ENCODE data around the gene MCF2L2.

The MCF2L2 gene

DNA sequence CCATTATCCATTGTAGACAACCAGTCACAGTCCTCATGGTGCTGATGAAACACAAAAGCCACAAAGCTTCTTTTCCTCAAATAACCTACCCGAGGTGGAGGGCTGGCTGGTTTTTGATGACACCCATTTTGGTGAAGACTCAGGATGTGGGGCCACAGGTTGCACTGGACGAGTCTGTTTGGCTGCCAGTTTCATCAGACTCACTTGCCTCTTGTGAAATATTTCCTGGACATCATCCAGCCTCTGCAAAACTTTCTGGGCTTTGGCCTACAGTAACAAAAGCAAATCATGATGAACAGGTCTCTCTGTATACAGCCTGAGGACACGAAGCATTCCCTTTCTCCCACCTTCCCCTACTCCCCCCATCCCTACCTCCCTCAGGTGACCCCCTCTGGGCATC lies 133.2 kb downstream of the MCF2L2 start:
- DNase-seq (ENCODE audit: low spot score): peak; percentile 59
- POLR2A ChIA-PET (ENCODE audit: low non-redundant PET): interaction anchor here (0.6 to 0.8 kb wide), 2 partner anchors 30 to 76 kb away, joined by 3 to 6 read pairs; no protein-coding TSS in a partner anchor
- H3K27ac ChIP-seq: peak overlapping the region; percentile 88
- CTCF ChIA-PET: no interaction called here
- no peak for TF ChIP-seq CTCF (conservative IDR thresholded peaks at IDR 0.05; ENCODE audit: low read depth)

- H3K27ac ChIP-seq: peak overlapping the region; percentile 88
These were observed 134.5 kb downstream of the MCF2L2 start for GRCh38 chr3:183293966-183294365.

DNA sequence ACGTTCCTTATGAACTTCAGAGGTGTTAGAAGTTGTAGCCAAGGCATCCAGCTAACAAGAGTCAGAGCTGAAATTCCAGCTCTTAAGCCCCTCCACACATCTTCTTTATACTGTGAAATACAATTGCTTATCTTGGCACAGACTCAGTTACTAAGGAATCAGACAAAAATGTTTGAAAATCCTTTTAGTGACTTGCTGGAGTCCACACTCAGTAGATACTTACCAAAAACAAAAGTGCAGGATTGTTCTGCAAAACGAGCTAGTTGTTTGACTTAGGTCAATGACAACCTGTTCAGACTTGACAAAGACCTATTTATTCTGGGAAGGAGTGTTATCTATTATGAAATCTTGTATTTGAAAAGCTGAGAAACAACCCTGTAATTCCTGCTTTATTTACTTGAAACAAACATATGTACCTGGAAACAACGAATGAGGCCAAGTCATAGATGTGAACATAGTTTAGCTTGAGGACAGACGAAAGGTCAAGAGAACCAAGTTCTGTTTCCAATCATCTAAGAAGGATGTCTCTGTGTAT lies 136.9 kb downstream of the MCF2L2 start:
- DNase-seq (ENCODE audit: low spot score): peak; percentile 70
- POLR2A ChIA-PET (ENCODE audit: low non-redundant PET): no interaction called here
- CTCF ChIA-PET: interaction anchor here (0.6 to 1.4 kb wide), 2 partner anchors 21 to 106 kb away, joined by 3 to 4 read pairs; no protein-coding TSS in a partner anchor

More at GRCh38 chr3:183293966-183294365, 134.5 kb downstream of the MCF2L2 start:
- POLR2A ChIA-PET (ENCODE audit: low non-redundant PET): no interaction called here
- DNase-seq (ENCODE audit: low spot score): no peak
- no peak for TF ChIP-seq CTCF (conservative IDR thresholded peaks at IDR 0.05; ENCODE audit: low read depth)
- CTCF ChIA-PET: no interaction called here

DNA sequence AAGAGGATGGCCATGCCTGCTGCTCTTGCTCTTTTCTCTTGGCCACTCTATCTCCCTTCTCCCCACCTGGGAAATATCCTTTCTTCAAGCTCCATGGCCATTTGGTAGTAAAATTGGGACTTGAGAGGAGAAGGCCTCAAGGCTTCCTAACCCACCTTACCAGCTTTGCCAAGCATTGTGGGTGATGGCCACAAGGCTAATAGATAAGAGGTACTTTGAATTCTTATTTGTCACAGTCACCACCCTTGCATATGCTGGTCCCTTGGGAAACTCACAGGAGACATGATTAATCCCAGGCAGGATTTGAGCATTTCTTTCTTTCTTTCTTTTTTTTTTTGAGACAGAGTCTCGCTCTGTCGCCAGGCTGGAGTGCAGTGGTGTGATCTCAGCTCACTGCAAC lies 138.2 kb downstream of the MCF2L2 start:
- peak overlapping the region; percentile 65 for H3K27ac ChIP-seq
- CTCF ChIA-PET: no interaction called here
- POLR2A ChIA-PET (ENCODE audit: low non-redundant PET): no interaction called here
- no peak for TF ChIP-seq CTCF (conservative IDR thresholded peaks at IDR 0.05; ENCODE audit: low read depth)
- DNase-seq (ENCODE audit: low spot score): no peak

More for the DNA sequence above, 136.9 kb downstream of the MCF2L2 start:
- no peak overlapping the region for H3K27ac ChIP-seq
- no peak for TF ChIP-seq CTCF (conservative IDR thresholded peaks at IDR 0.05; ENCODE audit: low read depth)

GRCh38 chr3:183288117-183288516 lies 140.3 kb downstream of the MCF2L2 start:
- ChIA-PET POLR2A (ENCODE audit: low non-redundant PET) (no interaction called here), CTCF (interaction anchor here (1.0 kb wide), 1 partner anchor 104 kb away, joined by 3 read pairs; no protein-coding TSS in a partner anchor)
- H3K27ac ChIP-seq: no peak overlapping the region
- TF ChIP-seq CTCF (conservative IDR thresholded peaks at IDR 0.05; ENCODE audit: low read depth): no peak
- no peak for DNase-seq (ENCODE audit: low spot score)

GRCh38 chr3:183287301-183287971 lies 141.0 kb downstream of the MCF2L2 start:
- no peak for TF ChIP-seq CTCF (conservative IDR thresholded peaks at IDR 0.05; ENCODE audit: low read depth)
- peak; percentile 68 for DNase-seq (ENCODE audit: low spot score)
- ChIA-PET POLR2A (ENCODE audit: low non-redundant PET) (no interaction called here), CTCF (interaction anchor here (1.0 to 2.0 kb wide), 2 partner anchors 15 to 103 kb away, joined by 3 to 4 read pairs; no protein-coding TSS in a partner anchor)
- peak overlapping the region; percentile 23; the same call in 1 of the 2 replicates for H3K27ac ChIP-seq

Measured in RWPE1 (cell line).